BJ (cell line): ENCODE results near the gene EID2B. TPM values are rescaled to one million over a fixed set of nuclear protein-coding genes. Genes with fewer than 3 reads are reported as not detected.

Experiments used
- CTCF ChIA-PET: fragments of 350-600 bp; formaldehyde crosslinking; extraction: SDS; loops from one replicate; lab custom pipeline; 2021; ENCODE audit warnings: antibody characterized with exemption, inconsistent platforms; lab: Yijun Ruan, JAX
- POLR2A ChIA-PET: fragments of 300-600 bp; sonication (Branson Sonifier 250); formaldehyde crosslinking; extraction: SDS; loops from one replicate; lab custom pipeline; 2021; ENCODE audit warnings: antibody characterized with exemption; lab: Charles Lee
- DNase-seq: peaks from one replicate; pipeline ENCODE4 v3.0.0-alpha.2; 2011; ENCODE audit warnings: low read depth
- H3K27me3 ChIP-seq: 2 replicates; pipeline ENCODE4 v1.6.0; 2011; ENCODE audit warnings: low read length; ENCODE audit not compliant: control insufficient read depth, insufficient read depth
- H3K36me3 ChIP-seq: 2 replicates; pipeline ENCODE4 v1.5.1; 2011; ENCODE audit warnings: low read length; ENCODE audit not compliant: control insufficient read depth, insufficient read depth
- H3K4me3 ChIP-seq: 2 replicates; pipeline ENCODE4 v1.5.1; 2011; ENCODE audit warnings: low read depth, mild to moderate bottlenecking, control low read depth, low read length
- polyA plus RNA-seq: library from polyadenylated mRNA; depleted of rRNA; stranded (reverse); fragments of >200 nt; gene quantifications from 2 replicates; pipeline ENCODE4 v1.2.3, GENCODE V29; 2011; rRNA removed
- TF ChIP-seq, protein P1 (sequence below): IDR thresholded peaks from 2 replicates; pipeline ENCODE4 v1.5.1; 2011; ENCODE audit warnings: low read depth, mild to moderate bottlenecking, control low read depth, inconsistent platforms, low read length, moderate library complexity; ENCODE audit not compliant: insufficient read depth

The EID2B gene
- polyA plus RNA-seq, 1 experiment, result 2.2 TPM

DNA sequence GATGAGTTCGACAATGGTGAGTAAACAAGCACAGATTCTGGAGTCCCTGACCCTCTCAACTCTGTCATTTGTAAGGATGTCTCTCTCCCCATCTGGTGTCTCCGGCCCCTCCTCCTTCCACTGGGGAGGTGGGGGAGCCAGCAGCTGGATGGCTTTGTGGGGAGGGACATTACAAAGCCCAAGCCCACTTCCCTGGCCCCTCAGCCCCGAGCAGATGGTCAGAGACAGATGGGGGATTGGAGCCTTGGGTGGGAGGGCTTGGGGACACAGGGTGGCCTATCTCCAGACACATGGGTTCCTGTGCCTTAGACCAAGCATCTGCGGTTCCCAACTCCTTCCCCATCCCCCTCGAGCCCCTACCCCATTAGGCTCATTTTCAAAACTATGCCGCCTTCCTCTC lies 49.5 kb downstream of the EID2B start:
- TF ChIP-seq, protein P1, sequence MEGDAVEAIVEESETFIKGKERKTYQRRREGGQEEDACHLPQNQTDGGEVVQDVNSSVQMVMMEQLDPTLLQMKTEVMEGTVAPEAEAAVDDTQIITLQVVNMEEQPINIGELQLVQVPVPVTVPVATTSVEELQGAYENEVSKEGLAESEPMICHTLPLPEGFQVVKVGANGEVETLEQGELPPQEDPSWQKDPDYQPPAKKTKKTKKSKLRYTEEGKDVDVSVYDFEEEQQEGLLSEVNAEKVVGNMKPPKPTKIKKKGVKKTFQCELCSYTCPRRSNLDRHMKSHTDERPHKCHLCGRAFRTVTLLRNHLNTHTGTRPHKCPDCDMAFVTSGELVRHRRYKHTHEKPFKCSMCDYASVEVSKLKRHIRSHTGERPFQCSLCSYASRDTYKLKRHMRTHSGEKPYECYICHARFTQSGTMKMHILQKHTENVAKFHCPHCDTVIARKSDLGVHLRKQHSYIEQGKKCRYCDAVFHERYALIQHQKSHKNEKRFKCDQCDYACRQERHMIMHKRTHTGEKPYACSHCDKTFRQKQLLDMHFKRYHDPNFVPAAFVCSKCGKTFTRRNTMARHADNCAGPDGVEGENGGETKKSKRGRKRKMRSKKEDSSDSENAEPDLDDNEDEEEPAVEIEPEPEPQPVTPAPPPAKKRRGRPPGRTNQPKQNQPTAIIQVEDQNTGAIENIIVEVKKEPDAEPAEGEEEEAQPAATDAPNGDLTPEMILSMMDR, result no peak
- peaks cover 17% of the 10 kb centered on the region for H3K36me3 ChIP-seq
- H3K27me3 ChIP-seq, result no peaks in the 10 kb centered on the region
- ChIA-PET POLR2A (no interaction called here), CTCF (no interaction called here)
- H3K4me3 ChIP-seq, result no peak overlapping the region
- no peak for DNase-seq

DNA sequence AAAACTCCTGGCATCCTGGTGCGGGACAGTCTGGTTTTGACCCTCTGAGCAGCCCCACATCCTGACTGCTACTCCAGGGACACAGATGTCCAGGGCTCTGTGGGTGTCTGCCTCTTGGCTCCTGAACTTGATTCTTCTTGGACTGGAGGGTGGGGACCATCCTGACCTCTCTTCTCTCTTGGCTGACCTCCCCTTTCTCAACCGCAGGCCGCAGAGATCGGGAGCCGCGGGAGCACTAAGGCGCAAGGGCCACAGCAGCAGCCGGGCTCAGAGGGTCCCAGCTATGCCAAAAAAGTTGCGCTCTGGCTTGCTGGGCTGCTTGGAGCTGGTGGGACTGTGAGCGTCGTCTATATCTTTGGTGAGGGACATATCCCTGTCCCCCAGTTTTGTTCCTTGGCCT lies 51.0 kb downstream of the EID2B start:
- CTCF ChIA-PET, result interaction anchor here (0.7 kb wide), 1 partner anchor 14 kb away, joined by 3 read pairs; no protein-coding TSS in a partner anchor
- TF ChIP-seq, protein P1, result no peak
- Histone ChIP-seq H3K36me3 (peaks cover 10% of the 10 kb centered on the region), H3K27me3 (no peaks in the 10 kb centered on the region), H3K4me3 (peak overlapping the region; percentile 91)
- no peak for DNase-seq
- POLR2A ChIA-PET, result no interaction called here

DNA sequence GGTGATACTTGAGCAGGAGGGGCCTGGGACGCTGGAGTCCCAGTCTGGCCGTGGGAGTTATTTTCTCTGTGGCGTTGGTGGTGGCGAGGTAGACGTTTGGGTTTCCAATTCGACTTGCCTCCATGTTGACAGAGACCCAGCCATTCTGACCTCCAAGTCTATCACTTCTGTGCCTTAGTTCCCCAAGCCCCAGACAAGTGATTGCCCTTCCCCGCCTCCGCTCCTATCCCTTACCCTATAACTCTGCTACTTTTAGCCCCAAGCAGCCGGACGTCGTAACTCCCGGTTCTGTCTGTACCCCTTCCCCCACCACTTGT lies 51.5 kb downstream of the EID2B start:
- peak overlapping the region; percentile 91 for H3K4me3 ChIP-seq
- CTCF ChIA-PET, result interaction anchor here (1.0 to 1.2 kb wide), 2 partner anchors 9 to 51 kb away, joined by 3 read pairs; partner anchors contain the start of gene EID2B
- H3K27me3 ChIP-seq, result no peaks in the 10 kb centered on the region
- TF ChIP-seq, protein P1, result no peak
- no peak for DNase-seq
- POLR2A ChIA-PET, result interaction anchor here (0.6 to 0.7 kb wide), 3 partner anchors 52 to 68 kb away, joined by 4 to 9 read pairs (median 5); no protein-coding TSS in a partner anchor
- peaks cover 8% of the 10 kb centered on the region for H3K36me3 ChIP-seq

Other genes starting within 250 kb of the EID2B start
- not detected in 2 replicates for gene IFNL1, start 236.4 kb downstream of the EID2B start, polyA plus RNA-seq
- gene LRFN1, start 212.0 kb downstream of the EID2B start, polyA plus RNA-seq, result 0.02 and 0.06 TPM in 2 replicates
- gene GMFG, start 196.8 kb downstream of the EID2B start, polyA plus RNA-seq, result 0.50 and 0.56 TPM in 2 replicates
- gene SAMD4B, start 190.4 kb downstream of the EID2B start, polyA plus RNA-seq, result 45.7 and 75.7 TPM in 2 replicates
- 50.2 and 51.8 TPM in 2 replicates for gene PAF1, start 141.7 kb downstream of the EID2B start, polyA plus RNA-seq
- gene MED29, start 141.5 kb downstream of the EID2B start, polyA plus RNA-seq, result 28.5 and 36.6 TPM in 2 replicates
- 4.8 and 9.5 TPM in 2 replicates for gene ZFP36, start 126.0 kb downstream of the EID2B start, polyA plus RNA-seq
- 12.5 and 20.6 TPM in 2 replicates for gene PLEKHG2, start 120.2 kb downstream of the EID2B start, polyA plus RNA-seq
- 2,401 and 2,896 TPM in 2 replicates for gene RPS16, start 96.9 kb downstream of the EID2B start, polyA plus RNA-seq
- gene SUPT5H, start 87.3 kb downstream of the EID2B start, polyA plus RNA-seq, result 55.2 and 81.8 TPM in 2 replicates
- 86.1 and 97.8 TPM in 2 replicates for gene TIMM50, start 52.0 kb downstream of the EID2B start, polyA plus RNA-seq
- 0.71 and 1.0 TPM in 2 replicates for gene DLL3, start 33.9 kb downstream of the EID2B start, polyA plus RNA-seq
- not detected in 2 replicates for gene SELENOV, start 17.7 kb downstream of the EID2B start, polyA plus RNA-seq
- 5.5 and 7.9 TPM in 2 replicates for gene EID2, start 7.3 kb upstream of the EID2B start, polyA plus RNA-seq
- not detected in 2 replicates for gene LGALS13, start 69.7 kb upstream of the EID2B start, polyA plus RNA-seq
- gene LGALS16, start 123.1 kb upstream of the EID2B start, polyA plus RNA-seq, result not detected in 2 replicates
- gene LGALS14, start 171.6 kb upstream of the EID2B start, polyA plus RNA-seq, result not detected in 2 replicates
- gene CLC, start 205.2 kb upstream of the EID2B start, polyA plus RNA-seq, result not detected in 2 replicates
- gene LEUTX, start 246.0 kb upstream of the EID2B start, polyA plus RNA-seq, result not detected in 2 replicates